Stimulated activated naive CD8-positive, alpha-beta T cell treated with anti-CD3 and anti-CD28 coated beads, Interleukin-15, amount 100 ng/mL, for 72 hours (primary cell): Measurements from ENCODE around the gene TCF7.
"Not testable (repeated sequence)": the region's sequence is repeated elsewhere in the genome, so short reads cannot be mapped to it uniquely, and the experiment has no call there.

ENCODE experiments used
- ATAC-seq: fragments of 150-1000 bp; cut with Tn5 transposase; 2 replicates; pipeline ENCODE4 v1.10.0; 2021; ENCODE audit warnings: mild to moderate bottlenecking, moderate library complexity
- DNase-seq, 2 donors: peaks; one replicate each; pipeline ENCODE4 v3.0.0; 2021 to 2022
- H3K27ac Mint-ChIP-seq, 2 donors: one replicate each; pipeline ENCODE4 v1.8.0; 2022; ENCODE audit warnings: mild to moderate bottlenecking in 2 of 2, mixed read lengths in 2 of 2, moderate library complexity in 2 of 2
- H3K27me3 Mint-ChIP-seq: one replicate; pipeline ENCODE4 v1.8.0; 2022; ENCODE audit warnings: mixed read lengths
- H3K4me1 Mint-ChIP-seq: one replicate; pipeline ENCODE4 v1.8.0; 2022; ENCODE audit warnings: mild to moderate bottlenecking, mixed read lengths
- H3K4me3 Mint-ChIP-seq, 2 donors: one replicate each; pipeline ENCODE4 v1.8.0; 2022; ENCODE audit warnings: mild to moderate bottlenecking in 2 of 2, mixed read lengths in 2 of 2, moderate library complexity in 1 of 2
- H3K9me3 Mint-ChIP-seq, 2 donors: one replicate each; pipeline ENCODE4 v1.8.0; 2022; ENCODE audit warnings: mixed read lengths in 2 of 2

Gene TCF7

DNA sequence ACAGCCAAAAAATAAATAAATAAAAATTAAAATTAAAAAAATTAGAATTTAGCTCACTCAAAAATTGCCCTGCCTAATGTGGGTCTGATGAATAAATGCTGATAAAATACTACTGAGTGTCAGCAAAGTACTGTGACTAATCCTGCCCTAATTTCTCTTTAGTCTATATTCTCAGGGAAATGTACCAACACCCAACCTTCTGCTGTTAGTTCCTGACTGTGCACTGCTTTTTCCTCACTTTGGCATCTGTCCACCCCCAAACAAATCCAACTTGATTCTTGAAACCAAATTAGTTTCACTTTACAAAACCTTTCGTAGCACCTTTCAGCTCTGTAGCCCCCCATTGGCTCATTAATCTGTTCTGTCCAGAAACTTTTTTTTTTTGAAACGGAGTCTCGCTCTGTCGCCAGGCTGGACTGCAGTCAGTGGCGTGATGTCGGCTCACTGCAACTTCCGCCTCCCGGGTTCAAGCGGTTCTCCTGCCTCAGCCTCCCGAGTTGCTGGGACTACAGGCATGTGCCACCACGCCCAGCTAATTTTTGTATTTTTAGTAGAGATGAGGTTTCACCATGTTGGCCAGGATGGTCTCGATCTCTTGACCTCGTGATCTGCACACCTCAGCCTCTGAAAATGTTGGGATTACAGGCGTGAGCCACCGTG lies 37.8 kb downstream of the TCF7 start:
- H3K9me3 Mint-ChIP-seq, H3K27me3 Mint-ChIP-seq, H3K4me3 Mint-ChIP-seq, ATAC-seq, DNase-seq: not testable (repeated sequence)
- Mint-ChIP-seq H3K27ac (peak overlapping the region in 1 of 2 donors; percentile 95), H3K4me1 (peaks cover 75% of the 10 kb centered on the region)

DNA sequence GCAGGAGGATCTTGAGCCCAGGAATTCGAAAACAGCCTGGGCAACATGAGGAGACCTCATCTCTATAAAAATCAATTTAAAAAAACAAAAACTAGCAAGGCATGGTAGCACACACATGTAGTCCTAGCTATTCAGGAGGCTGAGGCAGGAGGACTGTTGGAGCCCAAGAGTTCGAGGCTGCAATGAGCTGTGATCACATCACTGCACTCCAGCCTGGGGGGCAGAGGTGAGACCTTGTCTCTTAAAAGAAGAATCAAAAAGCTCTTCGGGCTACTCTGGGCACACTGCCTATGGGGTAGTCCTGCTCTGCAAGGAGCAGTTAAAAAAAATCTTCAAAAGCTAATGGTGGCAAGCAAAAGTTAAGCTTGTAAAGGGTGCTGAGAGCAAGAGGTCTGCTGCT lies 38.8 kb downstream of the TCF7 start:
- Mint-ChIP-seq H3K27me3 (no peaks in the 10 kb centered on the region), H3K9me3 (no peaks in the 10 kb centered on the region), H3K4me1 (peaks cover 80% of the 10 kb centered on the region), H3K4me3 (no peak overlapping the region), H3K27ac (peak overlapping the region in 1 of 2 donors; percentile 84)
- DNase-seq (no peak), ATAC-seq (no peak)

DNA sequence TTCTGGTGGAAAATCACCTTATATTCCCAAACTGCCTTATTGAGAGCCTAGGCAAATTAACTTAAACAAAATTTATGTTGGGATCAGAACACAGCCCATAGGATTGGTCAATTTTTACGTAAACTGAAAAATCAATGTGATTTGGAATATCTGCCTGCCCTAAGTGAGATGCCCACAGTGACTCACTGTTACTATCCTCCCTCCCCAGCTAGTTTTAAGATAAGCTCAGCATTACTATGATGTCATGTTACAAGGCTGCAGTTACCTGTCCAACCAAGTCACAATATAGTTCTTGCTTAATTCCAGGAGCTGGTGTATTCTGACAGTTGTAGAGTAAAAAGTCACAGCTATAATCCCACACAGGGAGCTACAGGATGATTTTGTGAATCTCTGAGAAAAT lies 39.2 kb downstream of the TCF7 start:
- H3K27ac Mint-ChIP-seq, result peak overlapping the region in 1 of 2 donors; percentile 84
- no peaks in the 10 kb centered on the region for H3K9me3 Mint-ChIP-seq
- peak; percentile 50 for ATAC-seq
- H3K4me3 Mint-ChIP-seq, result no peak overlapping the region
- H3K4me1 Mint-ChIP-seq, result peaks cover 84% of the 10 kb centered on the region
- DNase-seq, result no peak
- H3K27me3 Mint-ChIP-seq, result no peaks in the 10 kb centered on the region

DNA sequence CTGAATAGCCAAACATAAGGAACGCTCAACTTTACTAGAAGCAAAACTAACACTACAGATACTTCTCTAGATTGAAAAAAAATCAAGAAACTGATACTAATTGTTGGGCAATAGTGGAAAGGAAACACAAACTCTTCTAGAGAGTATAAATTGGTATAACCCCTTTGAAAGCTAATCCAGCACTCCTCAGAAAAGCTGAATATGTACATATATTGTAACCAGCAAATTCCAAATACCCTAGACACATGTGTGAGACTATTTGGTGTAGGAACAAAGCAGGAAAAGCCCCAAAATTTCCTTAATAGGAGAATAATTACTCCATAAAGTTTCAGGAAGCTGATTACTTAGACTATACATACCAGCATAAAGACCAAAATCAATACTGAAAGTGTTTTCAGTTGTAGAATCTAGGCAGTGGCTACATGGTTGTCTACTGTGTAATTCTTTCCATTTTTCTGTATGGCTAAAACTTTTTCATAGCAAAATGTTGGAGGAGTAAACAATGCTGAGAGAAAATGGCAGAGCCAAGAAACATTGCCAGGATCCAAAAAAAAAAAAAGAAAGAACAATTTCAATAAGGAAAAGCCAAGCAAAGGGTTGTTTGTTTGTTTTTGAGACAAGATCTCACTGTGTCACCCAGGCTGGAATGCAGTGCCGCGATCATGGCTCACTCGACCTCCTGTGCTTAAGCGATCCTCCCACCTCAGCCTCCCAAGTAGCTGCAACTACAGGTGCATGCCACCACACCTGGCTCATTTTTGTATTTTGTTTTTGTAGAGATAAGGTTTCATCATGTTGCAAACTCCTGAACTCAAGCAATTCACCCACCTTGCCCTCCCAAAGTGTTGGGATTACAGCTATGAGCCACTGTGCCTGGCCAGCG lies 47.3 kb downstream of the TCF7 start:
- peaks cover 0 to 9% of the 10 kb centered on the region in 2 donors for H3K9me3 Mint-ChIP-seq
- no peak overlapping the region for H3K27ac Mint-ChIP-seq
- no peaks in the 10 kb centered on the region for H3K27me3 Mint-ChIP-seq
- ATAC-seq, result peak; percentile 70
- no peak for DNase-seq
- peaks cover 36% of the 10 kb centered on the region for H3K4me1 Mint-ChIP-seq
- H3K4me3 Mint-ChIP-seq, result no peak overlapping the region

DNA sequence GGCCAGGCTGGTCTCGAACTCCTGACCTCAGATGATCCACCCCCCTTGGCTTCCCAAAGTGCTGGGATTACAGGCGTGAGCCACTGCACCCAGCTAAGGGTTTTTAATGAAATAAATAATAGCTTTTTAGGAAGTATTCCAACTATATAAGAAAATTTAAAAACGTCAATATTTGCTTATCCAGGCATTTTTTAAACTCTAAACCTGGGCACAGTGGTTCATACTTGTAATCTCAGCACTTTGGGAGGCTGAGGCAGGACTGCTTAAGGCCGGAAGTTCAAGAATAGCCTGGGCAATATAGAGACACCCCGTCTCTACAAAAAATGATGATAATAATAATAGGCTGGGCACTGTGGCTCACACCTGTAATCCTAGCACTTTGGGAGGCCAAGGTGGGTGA lies 48.1 kb downstream of the TCF7 start:
- ATAC-seq, result no peak
- Mint-ChIP-seq H3K4me1 (peaks cover 41% of the 10 kb centered on the region), H3K27ac (no peak overlapping the region), H3K9me3 (peaks cover 0 to 9% of the 10 kb centered on the region in 2 donors), H3K4me3 (no peak overlapping the region), H3K27me3 (no peaks in the 10 kb centered on the region)
- DNase-seq, result no peak

DNA sequence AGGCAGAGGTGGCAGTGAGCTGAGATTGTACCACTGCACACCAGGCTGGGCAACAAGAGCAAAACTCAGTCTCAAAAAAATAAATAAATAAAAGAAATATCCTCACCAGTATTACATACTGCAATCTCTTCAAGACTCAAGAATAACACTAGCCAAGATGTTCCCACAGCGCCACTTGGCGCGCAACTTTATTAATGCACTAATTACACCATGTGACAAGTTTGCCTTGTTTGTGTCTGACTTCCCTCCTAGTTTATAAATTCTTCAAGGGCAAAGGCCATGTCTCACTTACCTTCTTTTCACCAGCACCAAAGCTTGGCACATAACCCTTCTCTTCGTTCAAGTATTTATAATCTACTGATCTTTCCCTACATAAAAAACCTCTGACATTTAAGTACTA lies 57.5 kb downstream of the TCF7 start:
- H3K4me1 Mint-ChIP-seq, result peaks cover 46% of the 10 kb centered on the region

DNA sequence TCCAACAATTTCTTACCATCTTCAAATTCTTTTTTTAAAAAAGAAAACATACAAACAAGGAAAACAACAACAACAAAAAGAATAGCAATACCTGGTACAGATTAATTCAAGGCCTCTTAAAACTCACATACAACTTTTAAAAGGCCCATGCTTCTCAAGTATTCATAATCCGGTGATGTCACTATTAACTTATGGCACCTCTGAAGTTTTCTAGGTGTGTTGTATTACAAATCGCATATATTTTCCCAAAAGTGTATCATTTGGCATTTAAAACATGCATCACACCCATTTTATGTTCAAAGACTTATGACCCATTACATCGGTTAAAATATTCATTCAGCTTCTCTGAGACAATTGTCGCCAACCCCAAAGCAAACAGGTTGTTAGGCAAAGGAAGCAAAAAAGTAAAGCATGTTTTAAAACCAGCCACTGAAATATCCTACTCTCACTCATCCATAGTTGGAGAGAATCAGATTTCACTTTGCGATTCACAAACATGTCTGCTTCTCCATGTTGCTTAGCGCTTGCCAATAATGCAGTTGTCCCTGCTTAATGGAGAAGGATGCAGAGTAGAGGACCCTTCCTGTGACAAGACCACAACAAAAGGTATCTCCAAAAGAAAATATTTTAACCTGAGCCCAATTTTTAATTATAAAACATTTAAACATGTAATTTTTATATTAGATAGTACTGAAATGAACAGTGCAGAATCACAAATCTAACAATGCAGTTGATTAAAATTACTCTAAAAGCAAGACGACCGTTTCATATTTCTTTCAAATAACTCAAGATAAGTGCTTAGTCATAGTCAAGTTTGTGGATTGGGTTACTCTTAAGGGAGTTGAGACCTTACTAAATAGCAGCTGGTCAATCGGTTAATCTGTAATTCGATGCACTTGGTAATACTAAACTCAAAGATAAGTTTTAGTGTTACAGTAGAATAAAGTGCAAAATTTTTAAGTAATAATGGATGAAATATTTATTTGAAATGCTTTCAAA lies 60.7 kb downstream of the TCF7 start:
- ATAC-seq, result no peak
- Mint-ChIP-seq H3K4me3 (peak overlapping the region; percentile 96), H3K9me3 (no peaks in the 10 kb centered on the region), H3K27me3 (no peaks in the 10 kb centered on the region), H3K4me1 (peaks cover 47% of the 10 kb centered on the region), H3K27ac (peak overlapping the region; percentile 0 to 99)
- DNase-seq, result no peak

More for the DNA sequence above, 57.5 kb downstream of the TCF7 start:
- H3K27ac Mint-ChIP-seq, result peak overlapping the region in 1 of 2 donors; percentile 19
- DNase-seq (no peak), ATAC-seq (no peak)
- H3K9me3 Mint-ChIP-seq, result no peaks in the 10 kb centered on the region
- no peak overlapping the region for H3K4me3 Mint-ChIP-seq
- no peaks in the 10 kb centered on the region for H3K27me3 Mint-ChIP-seq

DNA sequence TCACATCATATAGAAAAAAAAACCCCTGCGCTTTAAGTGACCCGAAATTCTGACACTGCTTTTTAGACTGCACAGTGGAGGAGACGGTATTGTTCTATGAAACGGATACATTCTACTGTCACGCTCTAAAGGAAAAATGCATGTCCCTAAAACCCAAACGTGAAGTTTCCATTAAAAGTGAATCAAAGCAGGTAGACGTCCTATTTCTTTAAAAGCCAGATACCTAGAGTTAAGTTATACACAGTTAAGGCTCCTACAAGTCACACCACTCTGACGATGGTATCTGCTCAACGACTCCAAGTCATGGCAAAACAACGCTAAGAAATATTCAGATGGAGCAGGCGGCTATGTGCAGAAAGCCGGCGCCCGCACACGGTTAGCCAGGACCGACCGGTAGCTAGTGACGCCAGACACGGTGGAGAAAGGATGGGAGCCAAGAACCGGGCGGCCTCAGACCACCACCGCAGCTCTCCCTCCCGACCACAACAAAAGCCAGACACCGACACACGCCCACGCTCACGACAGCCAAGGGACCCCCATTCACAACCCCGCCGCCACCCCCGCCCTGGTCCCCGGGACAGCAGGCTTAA lies 61.5 kb downstream of the TCF7 start:
- no peaks in the 10 kb centered on the region for H3K27me3 Mint-ChIP-seq
- H3K9me3 Mint-ChIP-seq, result no peaks in the 10 kb centered on the region
- H3K4me3 Mint-ChIP-seq, result peak overlapping the region; percentile 96
- peak; percentile 52 for ATAC-seq
- peak overlapping the region; percentile 99 to 100 for H3K27ac Mint-ChIP-seq
- peaks cover 45% of the 10 kb centered on the region for H3K4me1 Mint-ChIP-seq
- DNase-seq, result no peak

DNA sequence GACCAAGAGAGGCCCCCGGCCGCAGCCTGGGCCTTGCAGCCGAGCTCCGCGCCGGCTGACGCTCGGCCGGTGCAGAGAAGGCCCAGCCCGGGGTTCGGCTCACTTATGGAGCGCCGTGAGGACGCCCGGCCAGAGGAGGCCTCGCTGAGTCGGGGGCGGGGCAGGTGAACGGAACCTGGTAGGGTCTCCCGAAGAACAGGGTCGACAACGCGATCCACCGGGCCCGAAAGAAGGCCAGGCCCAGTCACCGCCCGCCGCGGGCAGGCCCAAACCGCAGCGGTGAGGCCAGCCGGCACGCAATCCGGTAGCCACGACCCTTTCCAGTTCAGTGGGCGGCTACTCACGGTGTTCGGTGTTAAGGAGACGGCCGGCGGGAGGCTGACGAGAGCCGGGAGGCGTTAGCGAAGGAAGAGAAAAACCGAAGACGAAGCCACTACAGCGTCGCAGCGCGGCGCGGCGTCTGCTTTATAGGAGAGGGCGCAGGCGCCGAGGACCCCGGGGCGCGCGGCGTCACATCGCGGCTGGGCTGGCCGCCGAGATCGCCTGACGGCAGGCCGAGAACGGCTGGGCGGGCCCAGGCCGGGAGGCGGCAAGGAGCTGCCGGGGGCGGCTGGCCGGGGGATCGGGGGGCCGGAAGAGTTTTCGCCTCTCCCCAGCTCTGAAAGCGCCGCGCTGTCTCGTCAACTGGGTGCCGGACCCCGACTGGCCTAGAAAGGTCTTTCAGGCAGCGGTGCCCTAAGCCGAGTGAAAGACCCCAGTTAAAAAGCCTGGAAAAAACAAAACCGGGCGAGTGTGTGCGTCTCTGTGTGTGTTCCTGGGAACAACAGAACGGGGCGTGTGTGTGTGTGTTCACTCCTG lies 62.3 kb downstream of the TCF7 start, which contains the start of gene SKP1:
Gene SKP1 (minus strand): TSS at position 440 of the 858 bp plus-strand sequence. CDS start 2,928 bp downstream, outside the sequence.
- peak; percentile 91 for ATAC-seq
- Mint-ChIP-seq H3K27ac (peak within 1 kb of the TSS; percentile 99 to 100), H3K9me3 (no peaks in the 10 kb centered on the region), H3K4me1 (peaks cover 38% of the 10 kb centered on the region), H3K4me3 (peak within 1 kb of the TSS; percentile 96), H3K27me3 (no peaks in the 10 kb centered on the region)
- peak; percentile 89 to 94 for DNase-seq

DNA sequence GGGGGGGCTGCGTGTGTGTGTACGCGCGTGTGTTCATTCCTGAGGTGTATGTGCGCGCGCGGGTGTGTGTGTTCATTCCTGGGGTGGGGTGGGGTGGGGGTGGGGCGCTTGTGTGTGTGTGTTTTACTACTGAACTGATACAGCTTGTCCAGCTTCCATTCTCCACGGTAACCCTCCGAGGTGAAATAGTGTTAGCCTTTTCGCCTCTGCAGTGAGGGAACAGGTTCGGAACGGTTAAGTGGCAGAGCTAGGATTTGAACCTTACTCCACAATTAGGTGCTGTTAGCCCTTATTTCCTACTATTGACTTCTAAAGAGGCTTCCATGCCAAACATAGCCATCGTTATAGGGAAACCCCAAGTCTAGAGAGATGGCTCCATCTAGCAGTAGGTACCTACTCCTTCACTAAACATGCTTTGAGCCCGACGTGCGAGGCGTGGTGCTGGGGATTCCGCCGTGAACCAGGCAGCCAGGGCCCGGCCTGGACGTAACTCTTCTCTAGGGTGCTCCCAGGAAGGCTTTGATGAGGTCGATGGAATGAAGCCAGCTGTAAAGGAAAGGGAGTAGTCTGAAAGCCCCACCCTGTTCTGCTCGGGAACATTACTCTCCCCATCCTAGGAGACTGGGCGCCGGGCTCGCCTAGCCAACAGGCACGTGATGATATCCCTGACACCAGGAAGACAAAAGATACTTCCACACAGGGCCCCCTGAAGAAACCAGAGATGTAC lies 63.1 kb downstream of the TCF7 start:
- no peaks in the 10 kb centered on the region for H3K9me3 Mint-ChIP-seq
- H3K4me1 Mint-ChIP-seq, result peaks cover 30% of the 10 kb centered on the region
- H3K27ac Mint-ChIP-seq, result peak overlapping the region; percentile 99 to 100
- H3K27me3 Mint-ChIP-seq, result no peaks in the 10 kb centered on the region
- H3K4me3 Mint-ChIP-seq, result peak overlapping the region; percentile 96
- DNase-seq, result no peak
- peak; percentile 32 for ATAC-seq

DNA sequence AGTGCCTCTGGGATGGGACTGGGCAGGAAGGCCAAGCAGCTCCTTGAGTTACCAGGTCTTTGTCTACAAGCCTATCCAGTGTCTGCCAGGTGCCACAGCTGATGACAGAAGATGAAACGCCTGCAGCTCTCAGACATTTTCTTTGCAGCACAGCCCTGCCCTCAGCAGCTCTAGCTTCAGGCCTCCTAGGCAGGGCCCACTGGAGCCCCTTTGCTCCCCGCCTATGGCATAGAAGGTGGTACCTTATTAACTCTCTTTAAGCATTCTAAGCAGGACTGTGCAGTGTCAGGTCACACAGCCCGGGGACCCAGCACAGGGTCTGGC lies 63.6 kb downstream of the TCF7 start:
- no peak for DNase-seq
- H3K27ac Mint-ChIP-seq, result no peak overlapping the region
- no peak for ATAC-seq
- no peaks in the 10 kb centered on the region for H3K9me3 Mint-ChIP-seq
- peaks cover 25% of the 10 kb centered on the region for H3K4me1 Mint-ChIP-seq
- H3K27me3 Mint-ChIP-seq, result no peaks in the 10 kb centered on the region
- peak overlapping the region; percentile 96 for H3K4me3 Mint-ChIP-seq

DNA sequence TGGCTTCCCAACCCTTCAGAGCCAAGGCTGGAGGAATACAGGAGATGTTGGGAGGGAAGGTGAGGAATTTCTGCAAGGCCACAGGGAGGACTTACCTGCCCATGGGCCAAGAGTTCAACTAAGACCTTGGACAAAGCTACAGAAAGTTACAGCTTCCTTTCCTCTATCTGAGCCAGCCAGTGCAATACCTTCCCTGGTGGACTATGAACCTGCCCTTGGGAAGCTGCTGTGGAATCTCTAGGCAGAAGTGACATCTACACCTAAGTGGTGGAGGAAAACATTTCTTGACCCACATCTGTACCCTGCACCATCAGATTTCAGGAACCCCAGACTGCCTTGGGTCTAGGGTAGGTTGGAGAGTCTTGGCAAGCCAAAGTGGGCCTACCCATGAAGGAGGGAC lies 69.0 kb downstream of the TCF7 start:
- DNase-seq (no peak), ATAC-seq (no peak)
- no peaks in the 10 kb centered on the region for H3K27me3 Mint-ChIP-seq
- H3K4me3 Mint-ChIP-seq, result no peak overlapping the region
- H3K9me3 Mint-ChIP-seq, result no peaks in the 10 kb centered on the region
- no peak overlapping the region for H3K27ac Mint-ChIP-seq
- no peaks in the 10 kb centered on the region for H3K4me1 Mint-ChIP-seq

DNA sequence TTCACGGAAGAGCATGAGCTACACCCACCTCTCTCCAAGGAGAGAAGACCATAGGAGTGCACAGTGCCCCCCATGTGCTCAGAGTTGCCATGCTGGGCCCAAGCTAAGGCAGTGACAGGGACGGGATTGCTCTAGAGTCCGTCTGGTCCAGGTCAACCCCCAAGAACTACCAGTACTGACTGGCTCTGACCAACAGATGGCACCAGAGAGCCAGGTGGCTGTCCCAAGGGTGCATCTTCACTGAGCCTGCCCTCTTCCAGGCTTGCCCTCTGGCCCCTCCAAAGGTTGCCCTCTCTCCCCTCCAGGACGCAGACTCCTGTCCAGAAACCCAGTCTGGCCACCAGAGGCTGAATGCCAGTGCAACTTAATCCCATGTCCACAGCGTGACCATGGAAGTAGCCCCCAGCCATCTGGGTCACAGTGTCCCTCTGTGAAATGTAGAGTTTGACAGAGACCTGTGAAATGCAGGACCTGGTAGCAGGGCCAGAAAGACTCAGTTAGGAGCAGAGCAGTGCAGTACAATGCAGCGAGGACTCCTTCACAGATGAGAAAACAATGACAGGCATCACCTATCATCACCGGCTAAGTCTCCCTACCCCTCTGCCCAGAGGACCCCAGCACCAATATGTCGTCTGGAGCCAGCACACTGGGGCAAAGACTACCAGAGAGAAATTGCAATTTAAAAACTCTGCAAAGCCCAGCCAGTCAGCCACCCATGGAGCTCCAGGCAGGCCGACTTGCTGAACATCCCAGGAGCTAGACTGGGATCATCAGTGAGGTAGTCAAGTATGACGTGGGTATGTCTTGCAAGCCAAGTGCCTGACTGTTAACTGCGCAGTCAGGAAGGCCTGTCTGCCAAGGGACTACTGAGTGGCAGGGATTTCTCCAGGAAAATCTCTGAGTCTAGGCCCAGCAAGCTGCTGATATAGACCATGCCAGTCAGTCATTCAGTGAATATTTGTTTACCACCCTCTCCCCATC lies 70.0 kb downstream of the TCF7 start:
- ATAC-seq, result peak; percentile 94
- peak overlapping the region in 1 of 2 donors; percentile 54 for H3K27ac Mint-ChIP-seq

More for the DNA sequence above, 70.0 kb downstream of the TCF7 start:
- H3K27me3 Mint-ChIP-seq, result no peaks in the 10 kb centered on the region
- no peaks in the 10 kb centered on the region for H3K4me1 Mint-ChIP-seq
- no peak overlapping the region for H3K4me3 Mint-ChIP-seq
- peak; percentile 77 to 80 for DNase-seq
- no peaks in the 10 kb centered on the region for H3K9me3 Mint-ChIP-seq
